Panc1 (cell line): ENCODE data around the gene LSM14A. TPM values are rescaled to one million over a fixed set of nuclear protein-coding genes. Genes with fewer than 3 reads are reported as not detected.
A peak's percentile ranks its signal among the peaks of the same experiment; 100 is the strongest.

Experiments used
- ATAC-seq: fragments of 200-7000 bp; cut with Tn5 transposase; 2 replicates; pipeline ENCODE4 v1.9.1; 2020; ENCODE audit warnings: mild to moderate bottlenecking, moderate library complexity
- BruUV-seq: library from RNA; stranded (reverse); fragments of 400-500 nt; replicated peaks from 2 replicates; lab custom pipeline; 2021; lab: Mats Ljungman, UMichigan
- CTCF ChIA-PET: fragments of 300-600 bp; sonication (Branson Sonifier 250); formaldehyde crosslinking; loops from one replicate; lab custom pipeline; 2022; ENCODE audit warnings: antibody characterized with exemption; lab: Charles Lee
- POLR2A ChIA-PET: fragments of 300-600 bp; sonication (Branson Sonifier 250); formaldehyde crosslinking; loops from one replicate; lab custom pipeline; 2022; ENCODE audit warnings: antibody characterized with exemption; lab: Charles Lee
- DNase-seq: peaks from one replicate; pipeline ENCODE4 v3.0.0-alpha.2; 2010; ENCODE audit warnings: low read depth, low spot score
- H3K27ac ChIP-seq: 2 replicates; pipeline ENCODE4 v1.5.1; 2011; ENCODE audit warnings: mild to moderate bottlenecking, low read length, inconsistent platforms
- H3K27me3 ChIP-seq: fragments of 200-500 bp; sonication (Bioruptor generic); 2 replicates; pipeline ENCODE4 v1.6.0; 2014; ENCODE audit warnings: low read length, inconsistent platforms; ENCODE audit not compliant: control insufficient read depth, insufficient read depth
- H3K36me3 ChIP-seq: fragments of 200-500 bp; sonication (Bioruptor generic); 2 replicates; pipeline ENCODE4 v1.5.1; 2014; ENCODE audit warnings: inconsistent platforms, mild to moderate bottlenecking, low read length, moderate library complexity; ENCODE audit not compliant: control insufficient read depth, insufficient read depth
- H3K4me1 ChIP-seq: 2 replicates; pipeline ENCODE4 v1.5.1; 2011; ENCODE audit warnings: inconsistent platforms, mild to moderate bottlenecking, low read length, moderate library complexity; ENCODE audit not compliant: control insufficient read depth, insufficient read depth
- H3K4me3 ChIP-seq, 2 experiments: 2 replicates each; pipeline ENCODE4 v1.5.1; 2011 to 2012; ENCODE audit warnings: low read depth in 2 of 2, low read length in 2 of 2, mild to moderate bottlenecking in 2 of 2, inconsistent platforms in 1 of 2, moderate library complexity in 1 of 2
- H3K9me3 ChIP-seq: fragments of 200-500 bp; sonication (Bioruptor generic); 2 replicates; pipeline ENCODE4 v1.5.1; 2014; ENCODE audit warnings: low read depth, mild to moderate bottlenecking, inconsistent platforms, low read length, moderate library complexity; ENCODE audit not compliant: control insufficient read depth, insufficient read depth
- POLR2AphosphoS5 ChIP-seq: IDR thresholded peaks from 2 replicates; pipeline ENCODE4 v1.6.1; 2012; ENCODE audit warnings: mild to moderate bottlenecking, low read depth, low read length, moderate library complexity
- SIN3A ChIP-seq: IDR thresholded peaks from 2 replicates; pipeline ENCODE4 v1.6.1; 2012; ENCODE audit warnings: low read depth, mild to moderate bottlenecking, low read length, moderate library complexity, borderline replicate concordance; ENCODE audit not compliant: insufficient read depth
- TCF7L2 ChIP-seq: IDR thresholded peaks from 2 replicates; pipeline ENCODE4 v1.6.1; 2011; ENCODE audit warnings: mild to moderate bottlenecking, low read depth, low read length, inconsistent platforms
- in situ Hi-C: cut with HindIII; loops from 2 replicates; pipeline ENCODE4 v1.10.0; 2016; ENCODE audit warnings: low sequenced_read_pairs, low pct_unique_long_range_greater_than_20kb
- intact Hi-C: fragments of 100-400 bp; cut with micrococcal nuclease; formaldehyde crosslinking; loops from one replicate; pipeline ENCODE4 v1.10.0; 2022; ENCODE audit not compliant: unreplicated experiment
- total RNA-seq: library from RNA; stranded (reverse); gene quantifications from one replicate; pipeline ENCODE4 v1.2.1, GENCODE V29; 2021; ENCODE audit not compliant: unreplicated experiment
- TF ChIP-seq, protein P1 (sequence below), 2 experiments: IDR thresholded peaks; 2 replicates each; pipeline ENCODE4 v1.6.1; 2011 to 2012; ENCODE audit warnings: low read depth in 2 of 2, control low read depth in 1 of 2, low read length in 1 of 2, mild to moderate bottlenecking in 1 of 2, moderate library complexity in 1 of 2; ENCODE audit not compliant: insufficient read depth in 1 of 2
- TF ChIP-seq, protein P2 (sequence below): fragments of 450-650 bp; IDR thresholded peaks from 2 replicates; pipeline ENCODE4 v1.5.1; 2017; ENCODE audit warnings: mild to moderate bottlenecking

Gene LSM14A
- total RNA-seq, 1 experiment from 2014 or later = 152 TPM

DNA sequence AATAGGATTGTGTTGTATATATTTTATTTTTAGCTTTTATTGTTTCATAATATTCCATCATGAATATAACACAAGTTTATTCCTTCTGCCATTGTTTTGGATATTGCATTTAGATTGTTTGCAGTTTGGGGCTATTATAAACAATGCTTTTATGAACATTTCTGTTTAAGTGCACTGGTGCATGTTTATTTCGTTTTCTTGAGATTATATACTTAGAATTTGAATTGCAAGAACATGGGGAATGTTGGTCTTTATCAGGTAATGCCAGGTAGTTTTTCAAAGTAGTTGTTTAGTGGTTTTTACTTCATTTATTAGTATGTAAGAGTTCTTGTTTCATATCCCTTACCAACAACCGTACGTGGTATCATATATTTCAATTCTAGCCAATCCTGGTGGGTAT is 4.3 kb downstream of the LSM14A start:
- in situ Hi-C loops (no loop called here), intact Hi-C loops (no loop called here)
- CTCF ChIA-PET = no interaction called here
- POLR2A ChIA-PET = interaction anchor here (0.6 kb wide), 1 partner anchor 13 kb away, joined by 3 read pairs; no protein-coding TSS in a partner anchor
- H3K36me3 ChIP-seq = peaks cover 10% of the 10 kb centered on the region
- no peak overlapping the region for H3K27ac ChIP-seq
- TF ChIP-seq, protein P1, sequence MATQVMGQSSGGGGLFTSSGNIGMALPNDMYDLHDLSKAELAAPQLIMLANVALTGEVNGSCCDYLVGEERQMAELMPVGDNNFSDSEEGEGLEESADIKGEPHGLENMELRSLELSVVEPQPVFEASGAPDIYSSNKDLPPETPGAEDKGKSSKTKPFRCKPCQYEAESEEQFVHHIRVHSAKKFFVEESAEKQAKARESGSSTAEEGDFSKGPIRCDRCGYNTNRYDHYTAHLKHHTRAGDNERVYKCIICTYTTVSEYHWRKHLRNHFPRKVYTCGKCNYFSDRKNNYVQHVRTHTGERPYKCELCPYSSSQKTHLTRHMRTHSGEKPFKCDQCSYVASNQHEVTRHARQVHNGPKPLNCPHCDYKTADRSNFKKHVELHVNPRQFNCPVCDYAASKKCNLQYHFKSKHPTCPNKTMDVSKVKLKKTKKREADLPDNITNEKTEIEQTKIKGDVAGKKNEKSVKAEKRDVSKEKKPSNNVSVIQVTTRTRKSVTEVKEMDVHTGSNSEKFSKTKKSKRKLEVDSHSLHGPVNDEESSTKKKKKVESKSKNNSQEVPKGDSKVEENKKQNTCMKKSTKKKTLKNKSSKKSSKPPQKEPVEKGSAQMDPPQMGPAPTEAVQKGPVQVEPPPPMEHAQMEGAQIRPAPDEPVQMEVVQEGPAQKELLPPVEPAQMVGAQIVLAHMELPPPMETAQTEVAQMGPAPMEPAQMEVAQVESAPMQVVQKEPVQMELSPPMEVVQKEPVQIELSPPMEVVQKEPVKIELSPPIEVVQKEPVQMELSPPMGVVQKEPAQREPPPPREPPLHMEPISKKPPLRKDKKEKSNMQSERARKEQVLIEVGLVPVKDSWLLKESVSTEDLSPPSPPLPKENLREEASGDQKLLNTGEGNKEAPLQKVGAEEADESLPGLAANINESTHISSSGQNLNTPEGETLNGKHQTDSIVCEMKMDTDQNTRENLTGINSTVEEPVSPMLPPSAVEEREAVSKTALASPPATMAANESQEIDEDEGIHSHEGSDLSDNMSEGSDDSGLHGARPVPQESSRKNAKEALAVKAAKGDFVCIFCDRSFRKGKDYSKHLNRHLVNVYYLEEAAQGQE (IDR thresholded peaks at IDR 0.05; ENCODE audit: insufficient read depth in 1 of 2, low read depth in 2 of 2, low read length in 1 of 2) = no peak
- no peak for TF ChIP-seq TCF7L2
- TF ChIP-seq, protein P2, sequence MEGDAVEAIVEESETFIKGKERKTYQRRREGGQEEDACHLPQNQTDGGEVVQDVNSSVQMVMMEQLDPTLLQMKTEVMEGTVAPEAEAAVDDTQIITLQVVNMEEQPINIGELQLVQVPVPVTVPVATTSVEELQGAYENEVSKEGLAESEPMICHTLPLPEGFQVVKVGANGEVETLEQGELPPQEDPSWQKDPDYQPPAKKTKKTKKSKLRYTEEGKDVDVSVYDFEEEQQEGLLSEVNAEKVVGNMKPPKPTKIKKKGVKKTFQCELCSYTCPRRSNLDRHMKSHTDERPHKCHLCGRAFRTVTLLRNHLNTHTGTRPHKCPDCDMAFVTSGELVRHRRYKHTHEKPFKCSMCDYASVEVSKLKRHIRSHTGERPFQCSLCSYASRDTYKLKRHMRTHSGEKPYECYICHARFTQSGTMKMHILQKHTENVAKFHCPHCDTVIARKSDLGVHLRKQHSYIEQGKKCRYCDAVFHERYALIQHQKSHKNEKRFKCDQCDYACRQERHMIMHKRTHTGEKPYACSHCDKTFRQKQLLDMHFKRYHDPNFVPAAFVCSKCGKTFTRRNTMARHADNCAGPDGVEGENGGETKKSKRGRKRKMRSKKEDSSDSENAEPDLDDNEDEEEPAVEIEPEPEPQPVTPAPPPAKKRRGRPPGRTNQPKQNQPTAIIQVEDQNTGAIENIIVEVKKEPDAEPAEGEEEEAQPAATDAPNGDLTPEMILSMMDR = no peak
- DNase-seq (no peak), ATAC-seq (no peak)
- peaks cover 55% of the 10 kb centered on the region for H3K4me1 ChIP-seq
- BruUV-seq = no TSS peak
- no peak overlapping the region for H3K4me3 ChIP-seq
- no peaks in the 10 kb centered on the region for H3K9me3 ChIP-seq
- no peaks in the 10 kb centered on the region for H3K27me3 ChIP-seq

DNA sequence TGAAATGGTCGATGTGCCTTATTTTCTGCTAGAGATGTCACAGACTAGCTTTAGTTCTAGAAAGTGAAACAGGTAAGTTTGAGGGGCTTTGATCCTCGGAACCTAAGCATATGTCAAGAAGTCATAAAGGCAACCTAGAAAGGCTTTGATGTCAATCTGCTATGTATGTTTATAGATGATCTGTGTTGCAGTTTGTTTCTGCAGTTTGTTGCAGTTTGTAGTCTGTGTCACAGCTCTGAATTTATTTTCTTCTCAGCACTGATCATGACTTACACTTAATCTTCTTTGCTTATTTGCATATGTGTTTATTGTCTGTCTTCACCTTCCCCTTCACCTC is 5.9 kb downstream of the LSM14A start:
- in situ Hi-C loops = no loop called here
- BruUV-seq = TSS peak; percentile 0
- Histone ChIP-seq H3K27ac (peak overlapping the region; percentile 20; the same call in 1 of the 2 replicates), H3K4me3 (no peak overlapping the region), H3K4me1 (peaks cover 61% of the 10 kb centered on the region), H3K9me3 (no peaks in the 10 kb centered on the region), H3K36me3 (peaks cover 10% of the 10 kb centered on the region; the same call in 1 of the 2 replicates), H3K27me3 (no peaks in the 10 kb centered on the region)
- POLR2A ChIA-PET = interaction anchor here (0.5 to 0.7 kb wide), 3 partner anchors 26 to 310 kb away, joined by 3 to 6 read pairs (median 4); no protein-coding TSS in a partner anchor
- ATAC-seq = no peak
- DNase-seq = no peak
- no peak for TF ChIP-seq SIN3A
- no peak for TF ChIP-seq TCF7L2
- TF ChIP-seq POLR2AphosphoS5 = no peak
- TF ChIP-seq, protein P1 (IDR thresholded peaks at IDR 0.05; ENCODE audit: insufficient read depth in 1 of 2, low read depth in 2 of 2, low read length in 1 of 2) = no peak
- TF ChIP-seq, protein P2 = no peak
- intact Hi-C loops = no loop called here
- CTCF ChIA-PET = interaction anchor here (0.9 kb wide), 1 partner anchor 252 kb away, joined by 3 read pairs; no protein-coding TSS in a partner anchor
